Peyer's patch (tissue), 4 donors: ENCODE results near the gene MCF2.

Experiments
- POLR2A ChIP-seq, 2 donors: fragments of 450-650 bp; IDR thresholded peaks; one replicate each; pipeline ENCODE4 v1.5.1; 2017; ENCODE audit warnings: antibody characterized with exemption in 2 of 2, mild to moderate bottlenecking in 2 of 2, moderate library complexity in 2 of 2
- TF ChIP-seq, protein P1 (sequence below), 6 experiments: fragments of 450-650 bp in 4 of 6; fragments of 200-600 bp in 2 of 6; sonication (generic) in 1 of 6; IDR thresholded peaks; one replicate each; pipeline ENCODE4 v1.5.1; 2017 to 2019; ENCODE audit warnings: antibody characterized with exemption in 6 of 6, mild to moderate bottlenecking in 3 of 6, moderate library complexity in 1 of 6

DNA sequence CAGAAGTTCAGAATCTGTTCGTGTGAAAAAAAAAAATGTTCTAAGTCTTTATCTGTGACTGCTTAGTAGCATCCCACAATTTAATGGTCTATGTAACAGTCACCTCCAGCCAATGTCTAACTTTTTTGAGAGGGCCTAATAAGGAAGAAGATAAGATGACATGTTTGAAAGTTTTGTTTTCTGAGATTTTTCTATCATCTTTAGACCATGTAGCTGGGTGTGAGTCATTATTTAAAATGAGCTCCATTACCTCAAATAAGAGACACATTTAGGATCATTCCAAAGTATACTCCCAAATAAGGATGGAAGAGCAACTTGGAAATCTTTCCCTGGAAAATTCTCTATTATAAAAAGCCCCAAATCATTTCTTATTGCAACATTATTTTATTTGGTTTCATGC, 28.2 kb upstream of the MCF2 start:
- TF ChIP-seq, protein P1, sequence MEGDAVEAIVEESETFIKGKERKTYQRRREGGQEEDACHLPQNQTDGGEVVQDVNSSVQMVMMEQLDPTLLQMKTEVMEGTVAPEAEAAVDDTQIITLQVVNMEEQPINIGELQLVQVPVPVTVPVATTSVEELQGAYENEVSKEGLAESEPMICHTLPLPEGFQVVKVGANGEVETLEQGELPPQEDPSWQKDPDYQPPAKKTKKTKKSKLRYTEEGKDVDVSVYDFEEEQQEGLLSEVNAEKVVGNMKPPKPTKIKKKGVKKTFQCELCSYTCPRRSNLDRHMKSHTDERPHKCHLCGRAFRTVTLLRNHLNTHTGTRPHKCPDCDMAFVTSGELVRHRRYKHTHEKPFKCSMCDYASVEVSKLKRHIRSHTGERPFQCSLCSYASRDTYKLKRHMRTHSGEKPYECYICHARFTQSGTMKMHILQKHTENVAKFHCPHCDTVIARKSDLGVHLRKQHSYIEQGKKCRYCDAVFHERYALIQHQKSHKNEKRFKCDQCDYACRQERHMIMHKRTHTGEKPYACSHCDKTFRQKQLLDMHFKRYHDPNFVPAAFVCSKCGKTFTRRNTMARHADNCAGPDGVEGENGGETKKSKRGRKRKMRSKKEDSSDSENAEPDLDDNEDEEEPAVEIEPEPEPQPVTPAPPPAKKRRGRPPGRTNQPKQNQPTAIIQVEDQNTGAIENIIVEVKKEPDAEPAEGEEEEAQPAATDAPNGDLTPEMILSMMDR (IDR thresholded peaks at IDR 0.05), result no peak
- no peak for TF ChIP-seq POLR2A (IDR thresholded peaks at IDR 0.05)
